H1 (cell line): ENCODE results near the gene PVR. TPM values are rescaled to one million over a fixed set of nuclear protein-coding genes. Genes with fewer than 3 reads are reported as not detected.

ENCODE experiments used
- CTCF ChIA-PET: fragments of 300-600 bp; sonication (Branson Sonifier 250); formaldehyde crosslinking; loops from one replicate; lab custom pipeline; 2021; ENCODE audit not compliant: partially characterized antibody; lab: Charles Lee
- POLR2A ChIA-PET: fragments of 300-600 bp; sonication (Branson Sonifier 250); formaldehyde crosslinking; loops from one replicate; lab custom pipeline; 2021; ENCODE audit warnings: inconsistent platforms; ENCODE audit not compliant: partially characterized antibody; lab: Charles Lee
- DNase-seq, 2 experiments: peaks; one replicate each; pipeline versions ENCODE4 v3.0.0 to v3.0.0-alpha.2; 2010 to 2022; ENCODE audit warnings: low spot score in 2 of 2, low read depth in 1 of 2, mixed read lengths in 1 of 2
- FAIRE-seq: peaks from 2 replicates; lab custom pipeline; 2011; peaks lifted over from hg19 to GRCh38; lab: Jason Lieb, UNC
- H2AFZ ChIP-seq: 2 replicates; pipeline ENCODE4 v1.8.1; 2012; ENCODE audit warnings: low read length, inconsistent platforms
- H2AK5ac ChIP-seq: 2 replicates; pipeline ENCODE4 v1.6.1; 2013; ENCODE audit warnings: low read depth, low read length
- H2BK120ac ChIP-seq: replicated peaks from 2 replicates; pipeline ENCODE3; 2013; ENCODE audit warnings: low read depth, low read length, inconsistent platforms
- H2BK12ac ChIP-seq: 2 replicates; pipeline ENCODE4 v1.6.1; 2013; ENCODE audit warnings: low read depth, low read length
- H2BK15ac ChIP-seq: 2 replicates; pipeline ENCODE4 v1.6.1; 2013; ENCODE audit warnings: low read length
- H2BK20ac ChIP-seq: 2 replicates; pipeline ENCODE4 v1.6.1; 2013; ENCODE audit warnings: low read length
- H2BK5ac ChIP-seq: 2 replicates; pipeline ENCODE4 v1.6.1; 2013; ENCODE audit warnings: low read depth, low read length
- H3K14ac ChIP-seq: 2 replicates; pipeline ENCODE4 v1.6.1; 2013; ENCODE audit warnings: inconsistent platforms; ENCODE audit not compliant: insufficient read length
- H3K18ac ChIP-seq: 2 replicates; pipeline ENCODE4 v1.6.1; 2013; ENCODE audit warnings: low read length; ENCODE audit errors: extremely low read depth
- H3K23ac ChIP-seq: 2 replicates; pipeline ENCODE4 v1.6.1; 2013; ENCODE audit warnings: inconsistent platforms; ENCODE audit not compliant: insufficient read length
- H3K23me2 ChIP-seq: 2 replicates; pipeline ENCODE4 v1.6.1; 2013; ENCODE audit warnings: low read depth, low read length
- H3K27ac ChIP-seq: 2 replicates; pipeline ENCODE4 v1.6.1; 2011; ENCODE audit warnings: low read depth, low read length, inconsistent platforms
- H3K27me3 ChIP-seq, 4 experiments: replicated peaks in 1 of 4; 1 replicate in 1 of 4; 2 replicates in 3 of 4; pipeline versions ENCODE4 v1.6.1 to v1.8.1; 2011 to 2013; ENCODE audit warnings: low read length in 3 of 4, mild to moderate bottlenecking in 3 of 4, inconsistent platforms in 2 of 4, mixed read lengths in 2 of 4, moderate library complexity in 1 of 4; ENCODE audit not compliant: control insufficient read depth in 3 of 4, insufficient read depth in 3 of 4; ENCODE audit errors: extremely low read depth in 1 of 4
- H3K36me3 ChIP-seq, 4 experiments: 2 replicates each; pipeline versions ENCODE4 v1.6.1 to v1.8.1; 2011 to 2013; ENCODE audit warnings: mild to moderate bottlenecking in 4 of 4, low read length in 3 of 4, moderate library complexity in 2 of 4, control low read depth in 1 of 4, inconsistent platforms in 1 of 4; ENCODE audit not compliant: insufficient read depth in 4 of 4, control insufficient read depth in 2 of 4
- H3K4ac ChIP-seq: replicated peaks from 2 replicates; pipeline ENCODE3; 2013; ENCODE audit warnings: low read length, low read depth, mixed read lengths, inconsistent platforms; ENCODE audit not compliant: insufficient read length
- H3K4me1 ChIP-seq, 4 experiments: replicated peaks in 1 of 4; 1 replicate in 1 of 4; 2 replicates in 3 of 4; pipeline versions ENCODE4 v1.6.1 to v1.8.1; 2011 to 2013; ENCODE audit warnings: low read length in 3 of 4, inconsistent platforms in 2 of 4, mixed read lengths in 1 of 4; ENCODE audit not compliant: insufficient read depth in 4 of 4, control insufficient read depth in 3 of 4
- H3K4me2 ChIP-seq, 2 experiments: 2 replicates each; pipeline versions ENCODE4 v1.6.1 to v1.8.1; 2011 to 2013; ENCODE audit warnings: low read depth in 2 of 2, low read length in 2 of 2, control low read depth in 1 of 2, inconsistent platforms in 1 of 2, mild to moderate bottlenecking in 1 of 2; ENCODE audit not compliant: insufficient read depth in 1 of 2
- H3K4me3 ChIP-seq, 4 experiments: fragments of 200-600, 300-600 bp in 1 of 4; sonication (generic), shearing (Covaris generic), sonication (Bioruptor Twin) in 1 of 4; 2 replicates each; pipeline versions ENCODE4 v1.5.1 to v1.8.1; 2011 to 2016; ENCODE audit warnings: low read length in 4 of 4, low read depth in 3 of 4, control low read depth in 2 of 4, inconsistent platforms in 2 of 4, mild to moderate bottlenecking in 2 of 4, mixed read lengths in 1 of 4, moderate library complexity in 1 of 4; ENCODE audit not compliant: insufficient read depth in 2 of 4; ENCODE audit errors: extremely low read depth in 1 of 4
- H3K56ac ChIP-seq: replicated peaks from 2 replicates; pipeline ENCODE3; 2013; ENCODE audit warnings: low read depth, mild to moderate bottlenecking, mixed read lengths, low read length, inconsistent platforms; ENCODE audit not compliant: insufficient read length
- H3K79me1 ChIP-seq: 2 replicates; pipeline ENCODE4 v1.6.1; 2013; ENCODE audit warnings: low read depth, low read length, control low read depth
- H3K79me2 ChIP-seq, 2 experiments: 2 replicates each; pipeline versions ENCODE4 v1.6.1 to v1.8.1; 2012 to 2013; ENCODE audit warnings: low read length in 2 of 2, mild to moderate bottlenecking in 2 of 2, inconsistent platforms in 1 of 2; ENCODE audit not compliant: insufficient read depth in 2 of 2, control insufficient read depth in 1 of 2
- H3K9ac ChIP-seq, 4 experiments: replicated peaks in 1 of 4; 1 replicate in 1 of 4; 2 replicates in 3 of 4; pipeline versions ENCODE4 v1.6.1 to v1.8.1; 2011 to 2013; ENCODE audit warnings: low read depth in 3 of 4, low read length in 3 of 4, control low read depth in 2 of 4, mild to moderate bottlenecking in 2 of 4, moderate library complexity in 2 of 4, inconsistent platforms in 1 of 4; ENCODE audit errors: extremely low read depth in 1 of 4
- H3K9me3 ChIP-seq, 2 experiments: 2 replicates each; pipeline versions ENCODE4 v1.6.1 to v1.8.1; 2012 to 2013; ENCODE audit warnings: mild to moderate bottlenecking in 2 of 2, moderate library complexity in 2 of 2, control low read depth in 1 of 2, inconsistent platforms in 1 of 2, low read depth in 1 of 2, low read length in 1 of 2, mixed read lengths in 1 of 2; ENCODE audit not compliant: insufficient read depth in 2 of 2
- H4K20me1 ChIP-seq, 2 experiments: replicated peaks in 1 of 2; 2 replicates each; pipeline versions ENCODE3 to v1.8.1; 2011 to 2013; ENCODE audit warnings: inconsistent platforms in 2 of 2, low read length in 2 of 2, mild to moderate bottlenecking in 1 of 2; ENCODE audit not compliant: insufficient read depth in 2 of 2, control insufficient read depth in 1 of 2
- H4K5ac ChIP-seq: 2 replicates; pipeline ENCODE4 v1.6.1; 2013; ENCODE audit warnings: low read length, low read depth, mixed read lengths, inconsistent platforms; ENCODE audit not compliant: insufficient read length
- H4K8ac ChIP-seq: 2 replicates; pipeline ENCODE4 v1.8.0; 2013; ENCODE audit warnings: mild to moderate bottlenecking, moderate library complexity, low read length, inconsistent platforms; ENCODE audit not compliant: insufficient read depth; ENCODE audit errors: extremely low read depth
- H4K91ac ChIP-seq: replicated peaks from 2 replicates; pipeline ENCODE3; 2013; ENCODE audit warnings: low read length, mixed read lengths, inconsistent platforms; ENCODE audit not compliant: insufficient read length
- ASH2L ChIP-seq: fragments of 200-600, 300-600 bp; sonication (generic); IDR thresholded peaks from one replicate; pipeline ENCODE4 v1.7.1; 2017; ENCODE audit warnings: low read length
- BRCA1 ChIP-seq: IDR thresholded peaks from 2 replicates; pipeline ENCODE4 v1.6.1; 2012; ENCODE audit warnings: low read depth, low read length, improper control_type of control experiment
- KDM4A ChIP-seq: IDR thresholded peaks from one replicate; pipeline ENCODE4 v1.7.1; 2012; ENCODE audit warnings: low read depth, mild to moderate bottlenecking, moderate library complexity, low read length, inconsistent platforms; ENCODE audit not compliant: severe bottlenecking
- SP2 ChIP-seq: IDR thresholded peaks from 2 replicates; pipeline ENCODE4 v1.6.1; 2012; ENCODE audit warnings: mild to moderate bottlenecking, low read length, inconsistent platforms
- TAF7 ChIP-seq: optimal IDR thresholded peaks from 2 replicates; pipeline ENCODE3; 2011; ENCODE audit warnings: low read depth, mild to moderate bottlenecking, inconsistent platforms, low read length, moderate library complexity, borderline replicate concordance
- WGBS, 2 experiments: shearing (Covaris generic) in 1 of 2; methylation state at CpG; one replicate each; pipeline versions ENCODE4 v1.1.6 to v1.1.7; 2013 to 2015; ENCODE audit warnings: low lambda C conversion rate in 2 of 2, mixed read lengths in 2 of 2, inconsistent platforms in 1 of 2, low coverage in 1 of 2, missing lambda C conversion rate in 1 of 2; ENCODE audit not compliant: insufficient replicate concordance in 2 of 2, insufficient coverage in 1 of 2, insufficient read length in 1 of 2; ENCODE audit errors: extremely low coverage in 1 of 2, missing lambda C conversion rate in 1 of 2; 5-methylcytosine and 5-hydroxymethylcytosine counted together
- polyA plus RNA-seq, 7 experiments: library from polyadenylated mRNA; depleted of rRNA in 3 of 7; stranded (reverse) in 5 of 7; unstranded in 2 of 7; fragments of >200 nt in 5 of 7; fragments of 200-250 nt in 2 of 7; gene quantifications; 1 replicate in 5 of 7; 2 replicates in 1 of 7; 4 replicates in 1 of 7; pipeline versions ENCODE4 v1.2.1 to v1.2.3, GENCODE V29; 2011 to 2013; ENCODE audit warnings: missing spikeins in 2 of 7, mixed read lengths in 2 of 7
- total RNA-seq: library from RNA; stranded (reverse); fragmentation: NEBNext Ultra II Directional; extraction: Animal tissue kit (Norgen Biotek cat#: 25700); gene quantifications from 2 replicates; pipeline ENCODE4 v1.2.1, GENCODE V29; 2021

PVR gene
- total and polyA plus RNA-seq, 2 of the 8 experiments (the other 6 are each of a cell fraction or from before 2014, with no cell fraction given), result 13.3 to 14.8 TPM

DNA sequence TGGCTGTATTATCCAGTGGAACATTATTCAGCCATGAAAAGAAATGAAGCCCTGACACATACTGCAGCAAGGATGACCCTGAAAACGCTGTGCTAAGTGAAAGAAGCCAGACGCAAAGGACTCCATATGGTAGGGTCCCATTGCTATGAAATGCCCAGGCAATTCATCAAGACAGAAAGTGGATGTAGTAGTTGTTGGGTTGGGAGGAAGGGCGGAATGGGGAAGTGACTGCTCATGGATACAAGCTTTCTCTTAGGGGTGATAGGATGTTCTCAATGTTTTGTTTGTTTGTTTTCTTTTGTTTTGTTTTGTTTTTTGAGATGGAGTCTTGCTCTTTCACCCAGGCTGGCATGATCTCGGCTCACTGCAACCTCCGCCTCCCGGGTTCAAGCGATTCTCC, 44.2 kb downstream of the PVR start:
- CTCF ChIA-PET, result interaction anchor here (0.8 to 11.2 kb wide), 11 partner anchors 15 to 119 kb away, joined by 3 to 134 read pairs (median 5); partner anchors contain the start of gene CBLC
- Histone ChIP-seq H2BK5ac (no peak overlapping the region), H3K18ac (no peak overlapping the region), H3K9me3 (no peaks in the 10 kb centered on the region), H2BK20ac (no peak overlapping the region; the same call in 1 of the 2 replicates), H3K4me3 (no peak overlapping the region), H2BK120ac (no peak overlapping the region), H3K23me2 (no peaks in the 10 kb centered on the region; the same call in 1 of the 2 replicates), H3K23ac (no peak overlapping the region), H3K4me1 (peaks cover 0 to 12% (median 2%) of the 10 kb centered on the region in 4 experiments; a peak in 4 of 7 replicates), H3K9ac (no peak overlapping the region), H2AK5ac (0 out of 2 replicates have a peak overlapping the region, but pooled peaks have one; percentile 61), H3K27ac (no peak overlapping the region), H3K79me2 (no peaks in the 10 kb centered on the region), H4K20me1 (no peaks in the 10 kb centered on the region), H3K27me3 (no peaks in the 10 kb centered on the region), H4K8ac (no peak overlapping the region), H3K4ac (no peak overlapping the region), H4K5ac (no peak overlapping the region), H3K79me1 (no peaks in the 10 kb centered on the region), H2BK12ac (no peak overlapping the region), H3K14ac (no peak overlapping the region), H3K36me3 (no peaks in the 10 kb centered on the region), H3K56ac (no peak overlapping the region), H3K4me2 (no peak overlapping the region), H4K91ac (no peak overlapping the region), H2BK15ac (no peak overlapping the region), H2AFZ (no peak overlapping the region)
- TF ChIP-seq SP2, result no peak
- TF ChIP-seq BRCA1, result no peak
- no peak for TF ChIP-seq ASH2L
- TF ChIP-seq TAF7, result no peak
- TF ChIP-seq KDM4A, result no peak
- FAIRE-seq (no peak), DNase-seq (no peak)
- 83% methylated on average over 7 of the region's 7 CpGs; no CpG with 5 or more reads in 1 of the 2 experiments for WGBS, 2 experiments
- POLR2A ChIA-PET, result interaction anchor here (1.1 kb wide), 1 partner anchor 14 kb away, joined by 3 read pairs; no protein-coding TSS in a partner anchor
